Smooth muscle cell (in vitro differentiated cells): Measurements from ENCODE around the gene MCOLN2. TPM values are rescaled to one million over a fixed set of nuclear protein-coding genes. Genes with fewer than 3 reads are reported as not detected.

ENCODE experiments used
- DNase-seq: peaks from one replicate; lab custom pipeline; 2025; ENCODE audit not compliant: unreplicated experiment; lab: John Stamatoyannopoulos, UW
- H2AFZ ChIP-seq: fragments of 200-600 bp; sonication (generic); 2 replicates; pipeline ENCODE4 v1.6.0; 2016; ENCODE audit warnings: antibody characterized with exemption, low read depth, mild to moderate bottlenecking
- H3F3A ChIP-seq: fragments of 200-600 bp; sonication (generic); 2 replicates; pipeline ENCODE4 v1.6.0; 2017; ENCODE audit warnings: antibody characterized with exemption, low read depth
- H3K27ac ChIP-seq: fragments of 200-600 bp; sonication (generic); 2 replicates; pipeline ENCODE4 v1.5.1; 2016; ENCODE audit warnings: low read depth, mild to moderate bottlenecking
- H3K27me3 ChIP-seq: fragments of 200-600 bp; sonication (generic); 2 replicates; pipeline ENCODE4 v1.6.1; 2016; ENCODE audit warnings: low read depth, mild to moderate bottlenecking
- H3K36me3 ChIP-seq: fragments of 200-600 bp; sonication (generic); 2 replicates; pipeline ENCODE4 v1.5.1; 2016; ENCODE audit warnings: low read depth
- H3K4me1 ChIP-seq: fragments of 200-600 bp; sonication (generic); 2 replicates; pipeline ENCODE4 v1.5.1; 2016; ENCODE audit warnings: low read depth
- H3K4me2 ChIP-seq: fragments of 200-600 bp; sonication (generic); 2 replicates; pipeline ENCODE4 v1.6.0; 2016; ENCODE audit warnings: mild to moderate bottlenecking
- H3K4me3 ChIP-seq: fragments of 200-600 bp; sonication (generic); 2 replicates; pipeline ENCODE4 v1.5.1; 2016; ENCODE audit warnings: mild to moderate bottlenecking
- H3K79me2 ChIP-seq: fragments of 200-600 bp; sonication (generic); 2 replicates; pipeline ENCODE4 v1.6.0; 2016; ENCODE audit warnings: low read depth, mild to moderate bottlenecking
- H3K9ac ChIP-seq: fragments of 200-600 bp; sonication (generic); 2 replicates; pipeline ENCODE4 v1.6.0; 2016; ENCODE audit warnings: low read depth
- H3K9me3 ChIP-seq: fragments of 200-600 bp; sonication (generic); replicated peaks from 2 replicates; pipeline ENCODE4 v1.5.1; 2016; ENCODE audit warnings: low read depth
- H4K20me1 ChIP-seq: fragments of 200-600 bp; sonication (generic); 2 replicates; pipeline ENCODE4 v1.6.0; 2016; ENCODE audit warnings: low read depth
- CTCF ChIP-seq: fragments of 200-600 bp; sonication (generic); IDR thresholded peaks from 2 replicates; pipeline ENCODE4 v1.5.1; 2017; ENCODE audit warnings: borderline replicate concordance, mild to moderate bottlenecking, antibody characterized with exemption; ENCODE audit not compliant: insufficient read depth, poor library complexity, severe bottlenecking
- WGBS: methylation state at CpG from one replicate; pipeline ENCODE4 v1.1.7; 2016; ENCODE audit warnings: low lambda C conversion rate; 5-methylcytosine and 5-hydroxymethylcytosine counted together
- polyA plus RNA-seq: library from polyadenylated mRNA; unstranded; fragments of >200 nt; fragmentation: Nextera tagmentation; extraction: Ambion mirVana; gene quantifications from 2 replicates; pipeline ENCODE4 v1.2.1, GENCODE V29; 2016
- total RNA-seq: library from RNA; depleted of rRNA; stranded (reverse); fragments of >200 nt; gene quantifications from 2 replicates; pipeline ENCODE4 v1.2.3, GENCODE V29; 2014

Gene MCOLN2
- total and polyA plus RNA-seq, 2 experiments from 2014 or later: not detected

GRCh38 chr1:84939761-84940160, 57.2 kb downstream of the MCOLN2 start:
- no peak overlapping the region for H3K4me3 ChIP-seq
- peaks cover 10% of the 10 kb centered on the region for H3K27me3 ChIP-seq
- no peaks in the 10 kb centered on the region for H3F3A ChIP-seq
- no peaks in the 10 kb centered on the region for H4K20me1 ChIP-seq
- no peak overlapping the region for H3K27ac ChIP-seq
- no peak for DNase-seq
- 94% methylated on average over 11 of the region's 11 CpGs for WGBS
- no peak for TF ChIP-seq CTCF
- H3K4me2 ChIP-seq: no peak overlapping the region
- H3K36me3 ChIP-seq: no peaks in the 10 kb centered on the region
- H3K79me2 ChIP-seq: no peaks in the 10 kb centered on the region
- no peaks in the 10 kb centered on the region for H3K9me3 ChIP-seq
- H2AFZ ChIP-seq: no peak overlapping the region
- no peak overlapping the region for H3K9ac ChIP-seq
- no peaks in the 10 kb centered on the region for H3K4me1 ChIP-seq

- no peaks in the 10 kb centered on the region for H3F3A ChIP-seq
- 98% methylated on average over 8 of the region's 8 CpGs for WGBS
- no peak overlapping the region for H3K4me3 ChIP-seq
- H2AFZ ChIP-seq: no peak overlapping the region
- H3K4me2 ChIP-seq: no peak overlapping the region
- no peaks in the 10 kb centered on the region for H3K36me3 ChIP-seq
- peaks cover 10% of the 10 kb centered on the region for H3K27me3 ChIP-seq
- H3K9ac ChIP-seq: no peak overlapping the region
- no peak overlapping the region for H3K27ac ChIP-seq
- no peaks in the 10 kb centered on the region for H3K79me2 ChIP-seq
- no peak for DNase-seq
- H3K9me3 ChIP-seq: no peaks in the 10 kb centered on the region
- TF ChIP-seq CTCF: no peak
- no peaks in the 10 kb centered on the region for H3K4me1 ChIP-seq
- no peaks in the 10 kb centered on the region for H4K20me1 ChIP-seq
Observed at GRCh38 chr1:84939151-84939550, 57.8 kb downstream of the MCOLN2 start.

- TF ChIP-seq CTCF: peak; percentile 91
- no peak overlapping the region for H3K4me2 ChIP-seq
Observed at GRCh38 chr1:84936116-84936810, 60.6 kb downstream of the MCOLN2 start.

More at GRCh38 chr1:84936116-84936810, 60.6 kb downstream of the MCOLN2 start:
- Histone ChIP-seq H3K9me3 (no peaks in the 10 kb centered on the region), H4K20me1 (no peaks in the 10 kb centered on the region), H3K79me2 (no peaks in the 10 kb centered on the region), H3K27me3 (no peaks in the 10 kb centered on the region), H3K9ac (no peak overlapping the region), H3F3A (no peaks in the 10 kb centered on the region), H3K27ac (no peak overlapping the region), H3K4me1 (no peaks in the 10 kb centered on the region), H3K4me3 (no peak overlapping the region), H3K36me3 (no peaks in the 10 kb centered on the region), H2AFZ (no peak overlapping the region)
- no peak for DNase-seq
- 5% methylated on average over 5 of the region's 5 CpGs for WGBS
